LNCaP clone FGC (cell line): ENCODE measurements around the gene PLCG2.

Experiments used
- DNase-seq: peaks from one replicate; pipeline ENCODE4 v3.0.0-alpha.2; 2011; ENCODE audit warnings: low read depth
- H3K4me3 ChIP-seq: 2 replicates; pipeline ENCODE4 v1.5.1; 2011; ENCODE audit warnings: mild to moderate bottlenecking, low read depth, low read length, control low read depth
- TF ChIP-seq, protein P1 (sequence below): IDR thresholded peaks from 2 replicates; pipeline ENCODE4 v1.5.1; 2012; ENCODE audit warnings: mild to moderate bottlenecking; ENCODE audit not compliant: control insufficient read depth, insufficient read depth; ENCODE audit errors: extremely low read depth

The PLCG2 gene

DNA sequence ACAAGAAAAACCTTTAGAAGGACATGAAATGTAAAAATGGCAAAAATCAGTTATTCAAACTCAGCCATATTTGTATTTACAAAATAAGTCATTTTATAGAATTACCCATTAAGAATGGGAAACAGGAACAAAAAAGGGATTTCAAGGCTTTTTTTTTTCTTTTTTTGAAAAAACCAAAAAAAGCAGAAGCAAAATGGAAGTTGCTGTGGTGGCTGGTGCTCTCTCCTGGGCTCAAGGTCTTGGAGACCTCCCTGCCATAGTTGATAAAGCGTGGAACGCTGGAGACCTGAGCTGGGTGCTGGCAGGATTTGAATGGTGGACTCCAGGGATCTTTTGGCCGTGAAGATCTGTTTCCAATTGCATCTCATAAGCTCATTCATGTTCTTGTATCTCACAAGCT, 3.1 kb downstream of the PLCG2 start:
- H3K4me3 ChIP-seq = no peak overlapping the region
- no peak for DNase-seq
- TF ChIP-seq, protein P1, sequence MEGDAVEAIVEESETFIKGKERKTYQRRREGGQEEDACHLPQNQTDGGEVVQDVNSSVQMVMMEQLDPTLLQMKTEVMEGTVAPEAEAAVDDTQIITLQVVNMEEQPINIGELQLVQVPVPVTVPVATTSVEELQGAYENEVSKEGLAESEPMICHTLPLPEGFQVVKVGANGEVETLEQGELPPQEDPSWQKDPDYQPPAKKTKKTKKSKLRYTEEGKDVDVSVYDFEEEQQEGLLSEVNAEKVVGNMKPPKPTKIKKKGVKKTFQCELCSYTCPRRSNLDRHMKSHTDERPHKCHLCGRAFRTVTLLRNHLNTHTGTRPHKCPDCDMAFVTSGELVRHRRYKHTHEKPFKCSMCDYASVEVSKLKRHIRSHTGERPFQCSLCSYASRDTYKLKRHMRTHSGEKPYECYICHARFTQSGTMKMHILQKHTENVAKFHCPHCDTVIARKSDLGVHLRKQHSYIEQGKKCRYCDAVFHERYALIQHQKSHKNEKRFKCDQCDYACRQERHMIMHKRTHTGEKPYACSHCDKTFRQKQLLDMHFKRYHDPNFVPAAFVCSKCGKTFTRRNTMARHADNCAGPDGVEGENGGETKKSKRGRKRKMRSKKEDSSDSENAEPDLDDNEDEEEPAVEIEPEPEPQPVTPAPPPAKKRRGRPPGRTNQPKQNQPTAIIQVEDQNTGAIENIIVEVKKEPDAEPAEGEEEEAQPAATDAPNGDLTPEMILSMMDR = no peak

DNA sequence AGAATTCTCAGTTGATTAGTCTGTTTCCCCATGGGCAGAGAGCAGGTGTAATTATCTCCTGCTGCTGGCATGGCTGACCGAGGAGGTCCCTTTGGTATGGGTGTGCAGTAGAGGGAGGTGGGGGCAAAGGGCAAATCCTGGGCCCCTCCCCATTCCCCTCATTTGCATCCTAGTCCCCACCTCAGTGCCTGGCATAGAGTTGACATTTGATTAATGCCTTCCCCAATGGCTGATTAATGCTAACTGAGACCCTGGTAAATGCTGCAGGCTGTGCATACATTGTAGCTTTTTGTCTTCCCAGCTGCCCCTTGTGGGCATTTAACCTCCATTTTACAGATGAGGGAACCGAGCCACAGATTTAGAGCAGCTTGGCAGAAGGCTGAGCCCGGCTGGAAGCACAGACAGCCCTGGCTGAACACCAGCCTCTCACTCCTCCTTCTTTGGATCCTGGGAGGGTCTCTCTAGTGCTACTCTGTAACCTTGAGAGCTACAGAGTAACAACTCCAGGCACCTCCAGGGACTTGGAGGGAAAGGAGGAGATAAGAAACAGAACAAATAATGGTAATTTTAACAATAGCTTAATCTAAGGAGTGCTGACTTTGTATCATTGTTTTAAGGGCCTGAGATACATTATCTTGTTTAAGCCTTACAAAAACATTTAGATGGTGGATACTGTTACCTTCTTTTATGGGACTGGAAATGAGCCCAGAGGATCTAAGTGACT, 5.1 kb downstream of the PLCG2 start:
- no peak for DNase-seq
- TF ChIP-seq, protein P1 = no peak
- no peak overlapping the region for H3K4me3 ChIP-seq

DNA sequence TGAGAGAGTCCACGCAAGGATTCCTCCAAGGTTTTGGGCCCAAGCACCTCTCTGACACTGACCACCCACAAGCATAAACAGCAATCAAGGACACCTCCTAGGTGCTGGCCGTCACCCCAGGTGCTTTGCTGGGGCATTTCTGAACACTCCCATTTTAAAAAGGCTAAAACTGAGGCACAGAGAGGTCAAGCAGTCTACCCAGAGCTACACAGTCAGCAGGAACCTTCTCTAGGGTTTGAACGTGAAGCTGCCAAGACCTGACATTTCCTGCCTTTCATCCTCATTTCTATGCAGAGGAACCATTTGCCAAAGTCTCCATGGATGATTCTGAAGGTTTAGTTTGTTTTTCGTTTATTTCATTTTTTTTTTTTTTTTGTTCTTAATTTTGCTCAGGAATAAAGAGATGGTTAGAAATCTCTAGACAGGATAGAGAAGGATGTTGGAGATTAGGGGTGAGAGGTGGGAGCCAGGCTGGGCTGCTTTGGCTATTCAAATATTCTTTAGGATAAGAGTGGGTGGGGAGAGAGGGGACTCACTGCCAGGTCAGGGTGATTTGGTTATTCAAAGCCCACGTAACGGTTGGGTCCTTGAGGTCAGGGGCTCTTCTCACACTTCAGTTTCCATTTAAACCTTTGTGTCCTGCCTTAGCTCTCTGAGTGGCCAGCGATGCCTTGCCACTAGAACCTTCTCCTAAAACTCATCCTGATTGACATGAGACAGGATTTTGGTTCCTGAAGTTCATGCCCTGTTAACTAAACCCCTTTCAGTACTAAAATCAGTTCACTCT, 6.2 kb downstream of the PLCG2 start:
- no peak for DNase-seq
- H3K4me3 ChIP-seq = no peak overlapping the region
- TF ChIP-seq, protein P1 = no peak

DNA sequence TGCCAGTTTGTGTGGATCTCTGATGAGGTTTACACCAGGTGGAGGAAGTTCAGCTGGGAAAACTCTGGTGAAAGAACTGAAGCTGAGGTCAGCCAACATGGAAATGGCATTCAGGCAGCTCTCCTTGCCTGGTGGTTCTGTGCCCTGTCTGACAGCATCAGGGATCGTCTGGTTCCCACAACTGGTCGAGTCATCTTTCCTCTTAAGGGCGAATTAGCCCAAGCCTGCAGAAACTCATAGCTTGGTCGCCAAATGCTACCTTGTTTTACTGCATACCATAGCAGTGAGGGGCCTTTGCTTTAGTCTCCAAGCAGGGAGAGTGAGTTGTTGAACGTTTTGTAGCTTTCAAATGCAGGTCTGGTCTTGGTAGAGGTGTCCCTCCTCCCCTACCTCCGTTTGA, 7.2 kb downstream of the PLCG2 start:
- no peak for DNase-seq
- no peak overlapping the region for H3K4me3 ChIP-seq
- TF ChIP-seq, protein P1 = no peak

DNA sequence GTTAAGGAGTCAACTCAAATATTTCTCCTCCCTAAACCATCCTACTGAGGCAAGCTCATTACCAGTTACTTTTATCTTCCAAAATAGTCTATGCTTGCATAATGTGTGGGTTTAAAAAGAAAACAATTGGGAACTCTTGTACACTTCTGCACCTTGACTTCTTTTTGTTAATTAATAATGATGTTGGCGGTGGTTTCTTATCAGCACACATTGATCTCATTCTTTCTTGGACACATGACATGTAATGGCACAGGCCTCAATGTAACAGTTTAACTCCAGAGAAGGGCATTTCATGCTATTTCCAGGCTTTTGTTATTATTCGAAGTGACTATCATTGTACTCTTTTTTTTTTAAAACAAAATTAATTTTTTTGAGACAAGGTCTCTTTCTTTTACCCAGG, 7.8 kb downstream of the PLCG2 start:
- no peak overlapping the region for H3K4me3 ChIP-seq
- no peak for DNase-seq
- TF ChIP-seq, protein P1 = no peak

DNA sequence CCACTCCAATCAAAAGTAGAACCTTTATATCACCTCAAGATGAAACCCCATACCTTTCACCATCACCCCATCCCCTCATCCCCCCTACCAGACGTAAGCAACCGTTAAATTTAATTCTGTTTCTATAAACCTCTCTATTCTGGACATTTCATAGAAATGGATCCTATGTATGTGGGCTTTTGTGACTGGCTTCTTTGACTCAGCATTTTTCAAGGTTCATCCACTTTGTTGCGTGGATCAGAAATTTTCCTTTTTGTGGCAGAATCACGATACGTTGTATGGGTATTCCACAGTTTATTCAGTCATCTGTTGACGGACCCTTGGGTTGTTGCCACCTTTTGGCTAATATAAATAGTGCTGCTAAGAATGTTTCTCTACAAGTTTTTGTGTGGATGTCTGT, 8.6 kb downstream of the PLCG2 start:
- DNase-seq = no peak
- TF ChIP-seq, protein P1 = no peak
- no peak overlapping the region for H3K4me3 ChIP-seq
